Myocyte (in vitro differentiated cells): ENCODE measurements around the gene PSMB8. TPM values are rescaled to one million over a fixed set of nuclear protein-coding genes. Genes with fewer than 3 reads are reported as not detected.
A peak's percentile ranks its signal among the peaks of the same experiment; 100 is the strongest.

Source experiments
- DNase-seq: peaks from one replicate; pipeline ENCODE4 v3.0.0-alpha.2; 2012; ENCODE audit warnings: low read depth
- total RNA-seq: library from RNA; depleted of rRNA; stranded (reverse); fragments of >200 nt; gene quantifications from 2 replicates; pipeline ENCODE4 v1.2.3, GENCODE V29; 2014

Gene PSMB8
- total RNA-seq, 1 donor from 2014 or later = 30.7 TPM

- no peak for DNase-seq
Measured at GRCh38 chr6:32799168-32799567, 44.7 kb downstream of the PSMB8 start.

DNA sequence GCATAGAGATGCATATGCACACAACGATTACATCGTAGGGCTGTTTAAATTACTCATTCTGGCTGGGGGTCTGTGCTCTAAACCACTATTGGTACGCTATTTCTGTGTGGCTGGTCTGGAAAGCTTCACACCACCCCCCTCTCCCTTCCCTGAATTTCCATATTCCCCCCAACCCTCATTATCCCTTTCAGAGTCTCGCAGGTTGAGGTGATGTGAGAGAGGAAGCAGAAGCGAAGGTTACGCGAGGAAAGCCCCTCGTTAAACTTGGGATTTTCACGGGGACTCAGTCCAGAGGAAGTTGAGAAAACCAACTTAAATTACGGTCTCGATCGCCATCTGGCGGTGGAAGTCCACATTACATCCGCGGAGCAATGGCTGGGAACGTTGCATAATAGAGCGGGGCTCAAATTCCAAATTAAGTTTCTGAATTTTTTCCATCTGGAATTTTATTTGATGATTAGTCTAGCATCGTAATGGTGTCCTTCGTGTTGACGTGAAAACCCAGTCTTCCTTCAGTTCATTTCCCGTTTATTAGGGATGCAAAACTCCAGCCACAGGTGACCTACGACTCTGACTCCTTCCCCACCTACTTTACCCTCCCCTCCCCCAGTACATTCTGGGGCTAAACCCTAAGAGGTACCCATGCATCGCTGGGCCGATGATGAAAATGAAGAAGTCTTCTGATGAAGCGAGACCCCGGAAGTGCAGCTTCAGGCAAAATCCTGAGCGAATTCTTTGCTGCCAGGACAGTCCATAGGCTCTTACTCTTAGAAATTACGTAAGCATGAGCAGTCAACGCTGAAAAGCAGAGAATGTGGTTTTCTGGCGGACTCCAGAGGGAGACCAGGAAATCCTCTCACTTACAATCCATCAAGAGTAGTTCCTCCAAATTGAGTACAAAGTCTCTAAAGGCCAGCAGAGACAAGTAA is 46.7 kb downstream of the PSMB8 start:
- DNase-seq = peak; percentile 68

DNA sequence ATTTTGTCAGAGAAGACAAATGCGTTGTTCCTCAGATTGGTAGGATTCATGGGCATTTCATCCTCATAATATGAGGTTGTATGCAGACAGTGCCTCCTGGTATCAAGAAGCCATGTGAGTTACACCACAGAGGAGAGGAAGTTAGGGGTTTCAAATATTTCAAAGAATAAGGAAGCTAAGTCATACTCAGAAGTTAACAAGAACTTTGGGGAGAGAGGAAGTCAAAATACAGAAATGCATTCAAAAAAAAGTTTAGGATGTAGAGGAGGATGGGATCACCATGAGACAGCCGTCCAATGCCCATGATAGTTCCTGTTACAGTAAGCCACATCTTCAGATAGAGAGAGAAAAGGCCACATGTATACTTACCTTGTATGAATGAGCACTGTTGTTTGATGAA is 49.3 kb downstream of the PSMB8 start:
- no peak for DNase-seq

DNA sequence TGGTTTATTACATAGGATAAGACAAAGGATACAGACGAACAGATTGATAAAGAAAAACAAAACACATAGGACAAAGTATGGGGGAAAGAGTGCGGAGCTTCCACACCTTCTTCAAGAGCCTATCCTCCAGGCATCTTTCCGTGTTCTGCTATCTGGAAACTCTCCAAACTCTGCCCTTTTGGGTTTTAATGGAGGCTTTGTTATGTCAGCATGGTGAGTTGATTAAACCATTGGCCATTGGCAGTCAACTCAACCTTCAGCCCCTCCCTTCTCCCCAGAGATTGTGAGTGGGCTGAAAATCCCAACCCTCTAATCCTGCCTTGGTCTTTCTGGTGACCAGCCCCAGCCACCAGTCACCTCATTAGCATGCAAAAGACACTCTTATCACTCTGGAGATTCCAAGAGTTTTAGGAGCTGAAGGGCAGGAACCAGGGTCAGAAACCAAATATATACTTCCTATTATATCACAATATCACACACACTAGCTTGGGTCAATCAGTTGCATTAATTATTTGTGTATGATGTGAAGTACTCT is 50.9 kb downstream of the PSMB8 start:
- DNase-seq = no peak

Other genes starting within 250 kb of the PSMB8 start
- gene HLA-DQA1, start 206.6 kb downstream of the PSMB8 start, total RNA-seq = not detected in 2 replicates
- not detected in 2 replicates for gene HLA-DQB1, start 177.4 kb downstream of the PSMB8 start, total RNA-seq
- gene HLA-DQA2, start 102.7 kb downstream of the PSMB8 start, total RNA-seq = not detected in 2 replicates
- not detected in 2 replicates for gene HLA-DQB2, start 80.5 kb downstream of the PSMB8 start, total RNA-seq
- gene HLA-DOB, start 27.0 kb downstream of the PSMB8 start, total RNA-seq = not detected in 2 replicates
- gene TAP2, start 5.3 kb downstream of the PSMB8 start, total RNA-seq = 3.8 and 4.1 TPM in 2 replicates
- gene TAP1, start 9.7 kb upstream of the PSMB8 start, total RNA-seq = 49.7 and 54.7 TPM in 2 replicates
- 7.2 and 8.2 TPM in 2 replicates for gene PSMB9, start 10.1 kb upstream of the PSMB8 start, total RNA-seq
- gene HLA-DMB, start 97.0 kb upstream of the PSMB8 start, total RNA-seq = not detected in 2 replicates
- 2.1 and 4.3 TPM in 2 replicates for gene HLA-DMA, start 109.0 kb upstream of the PSMB8 start, total RNA-seq
- 108 and 112 TPM in 2 replicates for gene BRD2, start 124.5 kb upstream of the PSMB8 start, total RNA-seq
- not detected in 2 replicates for gene HLA-DOA, start 165.5 kb upstream of the PSMB8 start, total RNA-seq
- 0.27 and 0.68 TPM in 2 replicates for gene HLA-DPA1, start 229.6 kb upstream of the PSMB8 start, total RNA-seq
- 0.19 TPM in 1 of 2 replicates, not detected in the other for gene HLA-DPB1, start 231.9 kb upstream of the PSMB8 start, total RNA-seq